SK-N-SH (cell line): ENCODE results near the gene ADD2. TPM values are rescaled to one million over a fixed set of nuclear protein-coding genes. Genes with fewer than 3 reads are reported as not detected.

Experiments used
- CTCF ChIA-PET: fragments of 300-600, 350-600 bp; formaldehyde crosslinking; extraction: SDS; loops from one replicate; lab custom pipeline; 2021; lab: Yijun Ruan, JAX
- POLR2A ChIA-PET: fragments of 350-600 bp; sonication (Branson Sonifier 250); formaldehyde crosslinking; extraction: SDS; loops from one replicate; lab custom pipeline; 2020; ENCODE audit warnings: antibody characterized with exemption, inconsistent platforms; lab: Yijun Ruan, JAX
- DNase-seq: peaks from one replicate; pipeline ENCODE4 v3.0.0; 2012
- H2AFZ ChIP-seq: fragments of 200-600 bp; sonication (generic); 2 replicates; pipeline ENCODE4 v1.8.1; 2016; ENCODE audit warnings: antibody characterized with exemption, mild to moderate bottlenecking, low read depth
- H3F3A ChIP-seq: fragments of 200-600 bp; sonication (generic); replicated peaks from 2 replicates; pipeline ENCODE3; 2016; ENCODE audit warnings: antibody characterized with exemption, mild to moderate bottlenecking; ENCODE audit not compliant: insufficient read depth
- H3K27ac ChIP-seq, 2 experiments: fragments of 200-500 bp in 1 of 2; fragments of 200-600 bp in 1 of 2; sonication (Bioruptor generic) in 1 of 2; sonication (generic), shearing (Covaris generic) in 1 of 2; 2 replicates each; pipeline versions ENCODE4 v1.5.1 to v1.6.1; 2014 to 2016; ENCODE audit warnings: low read depth in 2 of 2, inconsistent platforms in 1 of 2, low read length in 1 of 2, mild to moderate bottlenecking in 1 of 2, mixed read lengths in 1 of 2
- H3K27me3 ChIP-seq: fragments of 200-600 bp; sonication (generic), shearing (Covaris generic); 2 replicates; pipeline ENCODE4 v1.6.1; 2016; ENCODE audit warnings: mixed run types; ENCODE audit not compliant: insufficient read depth
- H3K36me3 ChIP-seq, 2 experiments: fragments of 200-500 bp in 1 of 2; fragments of 200-600 bp in 1 of 2; sonication (Bioruptor generic) in 1 of 2; sonication (generic) in 1 of 2; replicated peaks in 1 of 2; 2 replicates each; pipeline versions ENCODE3 to v1.5.1; 2014 to 2016; ENCODE audit warnings: low read length in 1 of 2, mild to moderate bottlenecking in 1 of 2; ENCODE audit not compliant: insufficient read depth in 2 of 2, control insufficient read depth in 1 of 2
- H3K4me1 ChIP-seq, 2 experiments: fragments of 200-500 bp in 1 of 2; fragments of 200-600 bp in 1 of 2; sonication (Bioruptor generic) in 1 of 2; sonication (generic), shearing (Covaris generic) in 1 of 2; 2 replicates each; pipeline versions ENCODE4 v1.5.1 to v1.6.1; 2014 to 2016; ENCODE audit warnings: low read depth in 1 of 2, low read length in 1 of 2, mixed run types in 1 of 2; ENCODE audit not compliant: insufficient read depth in 2 of 2, control insufficient read depth in 1 of 2
- H3K4me2 ChIP-seq: fragments of 200-600 bp; sonication (generic), shearing (Covaris generic); 2 replicates; pipeline ENCODE4 v1.6.1; 2017; ENCODE audit warnings: mixed run types
- H3K4me3 ChIP-seq, 2 experiments: fragments of 200-500 bp in 1 of 2; fragments of 200-600 bp in 1 of 2; sonication (Bioruptor generic) in 1 of 2; sonication (generic), shearing (Covaris generic) in 1 of 2; 2 replicates each; pipeline versions ENCODE4 v1.5.1 to v1.8.1; 2014 to 2016; ENCODE audit warnings: low read depth in 2 of 2, inconsistent platforms in 1 of 2, low read length in 1 of 2, mild to moderate bottlenecking in 1 of 2, mixed read lengths in 1 of 2, moderate library complexity in 1 of 2
- H3K79me2 ChIP-seq: fragments of 200-600 bp; sonication (generic); 2 replicates; pipeline ENCODE4 v1.8.1; 2017; ENCODE audit warnings: mild to moderate bottlenecking; ENCODE audit not compliant: insufficient read depth
- H3K9ac ChIP-seq: fragments of 200-600 bp; sonication (generic); 2 replicates; pipeline ENCODE4 v1.6.1; 2017; ENCODE audit warnings: mixed run types
- H3K9me2 ChIP-seq: fragments of 200-600 bp; sonication (generic); 2 replicates; pipeline ENCODE4 v1.6.1; 2017; ENCODE audit warnings: mixed run types
- H3K9me3 ChIP-seq: fragments of 200-600 bp; sonication (generic); 2 replicates; pipeline ENCODE4 v1.6.1; 2017; ENCODE audit warnings: mixed run types, mild to moderate bottlenecking, moderate library complexity
- H4K20me1 ChIP-seq: fragments of 200-600 bp; sonication (generic); 2 replicates; pipeline ENCODE4 v1.6.1; 2017; ENCODE audit warnings: mild to moderate bottlenecking, mixed run types; ENCODE audit not compliant: insufficient read depth
- CHD2 ChIP-seq: fragments of 150-350 bp; IDR thresholded peaks from 2 replicates; pipeline ENCODE4 v1.6.1; 2018; ENCODE audit warnings: low read length; ENCODE audit not compliant: partially characterized antibody
- CTCF ChIP-seq: fragments of 200-600 bp; sonication (generic); IDR thresholded peaks from 2 replicates; pipeline ENCODE4 v1.6.1; 2017; ENCODE audit warnings: antibody characterized with exemption, mild to moderate bottlenecking, moderate library complexity
- GATA2 ChIP-seq: sonication (generic); formaldehyde crosslinking; IDR thresholded peaks from 2 replicates; pipeline ENCODE4 v1.5.0; 2020; ENCODE audit warnings: mild to moderate bottlenecking, missing genetic modification reagents
- MAX ChIP-seq: IDR thresholded peaks from 2 replicates; pipeline ENCODE4 v1.4.0; 2012; ENCODE audit warnings: low read depth
- PBX3 ChIP-seq: IDR thresholded peaks from 2 replicates; pipeline ENCODE4; 2012
- RCOR1 ChIP-seq: fragments of 150-350 bp; IDR thresholded peaks from 2 replicates; pipeline ENCODE4 v1.6.1; 2017; ENCODE audit warnings: antibody characterized with exemption, low read length
- SMC3 ChIP-seq: IDR thresholded peaks from 2 replicates; pipeline ENCODE4 v1.6.1; 2012; ENCODE audit warnings: low read depth, low read length, improper control_type of control experiment
- USF1 ChIP-seq: IDR thresholded peaks from 2 replicates; pipeline ENCODE4 v1.4.0; 2012; ENCODE audit warnings: low read depth, borderline replicate concordance
- WGBS: methylation state at CpG from one replicate; pipeline ENCODE4 v1.1.6; 2017; ENCODE audit warnings: low lambda C conversion rate; 5-methylcytosine and 5-hydroxymethylcytosine counted together
- polyA plus RNA-seq, 3 experiments: library from polyadenylated mRNA; depleted of rRNA; stranded (reverse); fragments of >200 nt; gene quantifications; 2 replicates each; pipeline ENCODE4 v1.2.3, GENCODE V29; 2012

The ADD2 gene
- polyA plus RNA-seq, 1 of the 3 experiments (the other 2 are of a cell fraction), result 0.30 TPM

GRCh38 chr2:70674636-70675430 is 93.2 kb downstream of the ADD2 start:
- 76% methylated on average over 11 of the region's 11 CpGs for whole genome bisulfite sequencing
- CTCF ChIA-PET, result interaction anchor here (0.8 to 1.0 kb wide), 2 partner anchors 197 to 245 kb away, joined by 3 read pairs; no protein-coding TSS in a partner anchor

More at GRCh38 chr2:70674636-70675430, 93.2 kb downstream of the ADD2 start:
- no peak overlapping the region for H3K4me2 ChIP-seq
- no peak overlapping the region for H3K4me3 ChIP-seq
- H3K27ac ChIP-seq, result no peak overlapping the region
- H4K20me1 ChIP-seq, result no peaks in the 10 kb centered on the region
- H3K9ac ChIP-seq, result no peak overlapping the region
- H3F3A ChIP-seq, result no peaks in the 10 kb centered on the region
- H3K27me3 ChIP-seq, result no peaks in the 10 kb centered on the region
- no peak for DNase-seq
- H2AFZ ChIP-seq, result no peak overlapping the region
- H3K79me2 ChIP-seq, result no peaks in the 10 kb centered on the region
- H3K36me3 ChIP-seq, result no peaks in the 10 kb centered on the region
- POLR2A ChIA-PET, result no interaction called here
- H3K9me2 ChIP-seq, result no peaks in the 10 kb centered on the region
- H3K9me3 ChIP-seq, result no peaks in the 10 kb centered on the region
- peaks cover 0 to 2% of the 10 kb centered on the region in 2 experiments; a peak in 1 of 4 replicates for H3K4me1 ChIP-seq
- TF ChIP-seq SMC3 (no peak), RCOR1 (no peak), GATA2 (CRISPR knock-in tag) (no peak), CTCF (no peak), CHD2 (no peak), MAX (no peak), PBX3 (no peak), USF1 (no peak)
